Muscle layer of duodenum (tissue), 2 donors: ENCODE results near the gene CTTN.

Experiments used
- H3K27ac ChIP-seq: one replicate; pipeline ENCODE4 v1.7.0; 2013; ENCODE audit warnings: mild to moderate bottlenecking, low read length
- H3K27me3 ChIP-seq: one replicate; pipeline ENCODE4 v1.7.0; 2013; ENCODE audit warnings: low read depth, mild to moderate bottlenecking, control low read depth, low read length
- H3K36me3 ChIP-seq, 2 donors: one replicate each; pipeline ENCODE4 v1.7.0; 2013; ENCODE audit warnings: low read length in 2 of 2, control low read depth in 1 of 2, mild to moderate bottlenecking in 1 of 2; ENCODE audit not compliant: insufficient read depth in 2 of 2, control insufficient read depth in 1 of 2
- H3K4me1 ChIP-seq, 2 donors: one replicate each; pipeline ENCODE4 v1.7.0; 2013; ENCODE audit warnings: low read length in 2 of 2, mild to moderate bottlenecking in 2 of 2, control low read depth in 1 of 2, moderate library complexity in 1 of 2; ENCODE audit not compliant: insufficient read depth in 2 of 2, control insufficient read depth in 1 of 2
- H3K4me3 ChIP-seq, 2 donors: one replicate each; pipeline ENCODE4 v1.7.0; 2013; ENCODE audit warnings: low read length in 2 of 2, low read depth in 1 of 2, mild to moderate bottlenecking in 1 of 2
- H3K9me3 ChIP-seq, 2 donors: one replicate each; pipeline ENCODE4 v1.7.0; 2013; ENCODE audit warnings: low read length in 2 of 2, control low read depth in 1 of 2, mild to moderate bottlenecking in 1 of 2; ENCODE audit not compliant: control insufficient read depth in 1 of 2
- donor health status: healthy.

Gene CTTN

DNA sequence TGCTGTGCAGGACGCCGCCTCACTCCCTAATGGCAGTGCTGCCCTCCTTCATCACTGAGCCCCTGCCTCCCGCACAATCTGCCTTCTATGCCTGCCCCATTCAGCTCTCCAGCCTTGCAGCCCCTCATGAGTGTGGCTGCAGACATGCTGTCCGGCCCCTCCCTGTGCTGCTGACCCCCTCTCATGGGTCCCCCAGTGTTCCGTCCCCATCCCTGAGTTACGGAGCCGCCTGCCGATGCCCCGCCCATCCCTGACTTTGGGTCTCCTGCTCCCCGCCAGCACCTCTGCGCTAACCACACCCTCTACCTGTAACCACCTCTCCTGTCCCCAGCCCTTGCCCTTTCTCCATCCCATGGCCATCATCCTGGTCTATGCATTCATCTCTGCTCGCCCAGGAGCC lies 33.3 kb downstream of the CTTN start:
- Histone ChIP-seq H3K9me3 (no peaks in the 10 kb centered on the region), H3K27ac (no peak overlapping the region), H3K4me1 (no peaks in the 10 kb centered on the region), H3K4me3 (no peak overlapping the region), H3K36me3 (peaks cover 59 to 88% of the 10 kb centered on the region in 2 donors), H3K27me3 (no peaks in the 10 kb centered on the region)

DNA sequence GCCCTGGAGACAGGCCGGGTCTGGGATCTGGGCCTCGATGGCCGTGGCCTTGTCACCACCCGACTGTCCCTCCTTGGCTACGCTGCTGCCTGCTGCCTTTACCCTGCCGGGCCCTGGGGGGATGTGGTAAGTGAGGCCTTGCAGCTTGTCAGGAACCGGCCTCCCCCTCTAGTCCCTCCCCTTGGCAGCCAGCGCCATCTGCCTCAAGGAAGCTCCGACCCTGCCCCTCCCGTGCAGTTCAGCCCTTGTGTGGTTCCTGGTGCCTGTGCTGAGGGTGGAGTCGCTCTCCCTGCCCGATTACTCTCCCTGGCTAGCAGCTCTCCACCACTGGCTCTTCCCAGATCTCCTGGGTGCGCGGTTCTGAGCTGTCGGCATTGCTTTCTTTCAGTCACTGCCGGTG lies 33.7 kb downstream of the CTTN start:
- Histone ChIP-seq H3K36me3 (peaks cover 62 to 91% of the 10 kb centered on the region in 2 donors), H3K4me3 (no peak overlapping the region), H3K9me3 (no peaks in the 10 kb centered on the region), H3K27me3 (no peaks in the 10 kb centered on the region), H3K4me1 (no peaks in the 10 kb centered on the region), H3K27ac (no peak overlapping the region)

DNA sequence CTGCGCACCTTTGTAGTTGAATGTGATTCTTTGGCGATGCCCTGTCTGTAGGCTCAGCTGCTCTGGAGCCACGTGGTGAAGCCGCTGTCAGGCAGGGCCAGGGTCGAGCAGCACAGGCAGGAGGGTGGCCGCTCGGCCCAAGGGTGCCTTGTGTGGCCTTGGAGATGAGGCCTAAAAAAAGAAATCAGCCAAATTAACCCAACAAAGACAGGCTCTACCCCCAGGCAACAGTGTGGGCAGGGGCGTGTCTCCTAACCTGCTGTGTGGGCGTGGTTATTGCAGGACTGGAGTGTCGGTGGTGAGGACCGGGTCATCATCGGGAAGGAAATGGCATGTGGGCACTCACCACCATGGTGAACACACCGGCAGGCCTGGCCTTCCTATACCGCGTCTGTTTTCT lies 34.3 kb downstream of the CTTN start:
- no peak overlapping the region for H3K27ac ChIP-seq
- no peaks in the 10 kb centered on the region for H3K4me1 ChIP-seq
- peaks cover 63 to 91% of the 10 kb centered on the region in 2 donors for H3K36me3 ChIP-seq
- H3K27me3 ChIP-seq = no peaks in the 10 kb centered on the region
- no peaks in the 10 kb centered on the region for H3K9me3 ChIP-seq
- no peak overlapping the region for H3K4me3 ChIP-seq

DNA sequence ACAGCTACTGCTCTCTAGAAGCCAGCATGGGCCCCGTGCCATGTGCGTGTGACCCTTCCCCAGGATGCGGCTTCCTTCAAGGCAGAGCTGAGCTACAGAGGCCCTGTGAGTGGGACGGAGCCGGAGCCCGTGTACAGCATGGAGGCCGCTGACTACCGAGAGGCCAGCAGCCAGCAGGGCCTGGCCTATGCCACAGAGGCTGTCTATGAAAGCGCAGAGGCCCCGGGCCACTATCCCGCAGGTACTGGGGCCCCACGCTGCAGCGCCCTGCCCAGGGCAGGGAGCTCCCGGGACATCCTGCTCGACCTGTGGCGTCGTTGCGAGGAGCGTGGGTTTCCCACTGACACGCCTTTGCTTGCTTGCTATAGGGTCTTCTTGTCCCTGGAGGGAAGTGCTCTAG lies 34.7 kb downstream of the CTTN start:
- H3K9me3 ChIP-seq = no peaks in the 10 kb centered on the region
- no peaks in the 10 kb centered on the region for H3K4me1 ChIP-seq
- H3K27ac ChIP-seq = no peak overlapping the region
- peaks cover 60 to 93% of the 10 kb centered on the region in 2 donors for H3K36me3 ChIP-seq
- H3K4me3 ChIP-seq = no peak overlapping the region
- H3K27me3 ChIP-seq = no peaks in the 10 kb centered on the region

DNA sequence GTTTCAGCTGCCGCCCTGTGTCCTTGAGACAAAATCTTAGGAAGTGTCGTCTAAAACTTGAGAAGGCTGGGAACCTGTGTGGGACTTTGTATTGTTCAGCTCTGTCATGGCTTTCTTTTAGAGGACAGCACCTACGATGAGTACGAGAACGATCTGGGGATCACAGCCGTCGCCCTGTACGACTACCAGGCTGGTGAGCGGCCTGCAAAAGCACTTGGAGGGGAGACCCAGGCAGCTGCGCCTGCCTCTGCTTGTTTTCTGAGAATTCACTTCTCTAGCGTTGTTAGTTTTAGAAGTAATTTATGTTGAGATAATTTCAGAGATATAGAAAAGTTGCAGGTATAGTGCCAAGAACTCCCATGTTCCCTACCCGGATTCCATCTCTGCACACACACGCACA lies 35.2 kb downstream of the CTTN start:
- Histone ChIP-seq H3K4me1 (no peaks in the 10 kb centered on the region), H3K9me3 (no peaks in the 10 kb centered on the region), H3K27ac (no peak overlapping the region), H3K4me3 (no peak overlapping the region), H3K36me3 (peaks cover 60 to 95% of the 10 kb centered on the region in 2 donors), H3K27me3 (no peaks in the 10 kb centered on the region)

DNA sequence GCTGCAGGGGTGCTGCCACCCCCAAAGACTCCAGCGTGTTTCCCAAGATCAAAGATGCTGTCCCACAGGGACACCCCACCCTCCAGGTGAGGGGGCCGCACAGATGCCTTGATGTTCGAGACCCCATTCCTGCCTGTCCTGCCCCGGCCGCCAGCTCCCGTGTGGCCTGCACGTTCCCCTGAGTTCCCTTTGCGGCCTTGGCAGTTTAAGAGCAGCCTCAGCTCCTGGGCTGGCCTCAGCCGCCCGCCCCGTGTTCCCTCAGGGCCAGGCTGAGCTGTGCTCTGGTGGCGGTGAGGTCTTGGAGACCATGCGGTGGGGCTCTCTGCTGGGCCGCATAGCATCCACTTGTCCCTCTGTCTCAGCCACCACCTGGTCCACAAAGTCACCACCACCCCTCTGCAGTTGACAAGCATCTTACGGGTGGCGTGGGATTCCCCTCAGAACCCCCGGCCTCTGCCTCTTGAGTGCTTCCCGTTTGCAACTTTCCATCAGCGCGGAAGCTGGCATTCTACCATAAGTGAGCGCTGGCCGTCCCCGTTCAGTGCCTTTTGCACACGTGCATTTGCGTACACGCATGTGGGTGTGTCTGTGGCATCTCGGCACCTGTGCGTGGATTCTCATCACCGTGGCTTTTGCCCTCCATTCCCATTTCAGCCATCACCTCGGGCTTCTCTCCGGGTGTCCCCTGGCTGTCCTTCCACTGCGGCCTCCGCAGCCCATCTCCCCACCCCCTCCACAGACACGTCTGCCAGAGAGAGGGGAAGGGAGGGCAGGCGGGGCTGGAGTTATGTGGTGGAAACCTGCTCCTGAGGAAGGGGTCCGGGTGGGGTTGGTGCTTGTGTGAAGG lies 35.9 kb downstream of the CTTN start:
- Histone ChIP-seq H3K36me3 (peaks cover 60 to 91% of the 10 kb centered on the region in 2 donors), H3K4me3 (no peak overlapping the region), H3K4me1 (no peaks in the 10 kb centered on the region), H3K27me3 (no peaks in the 10 kb centered on the region), H3K27ac (no peak overlapping the region), H3K9me3 (no peaks in the 10 kb centered on the region)

DNA sequence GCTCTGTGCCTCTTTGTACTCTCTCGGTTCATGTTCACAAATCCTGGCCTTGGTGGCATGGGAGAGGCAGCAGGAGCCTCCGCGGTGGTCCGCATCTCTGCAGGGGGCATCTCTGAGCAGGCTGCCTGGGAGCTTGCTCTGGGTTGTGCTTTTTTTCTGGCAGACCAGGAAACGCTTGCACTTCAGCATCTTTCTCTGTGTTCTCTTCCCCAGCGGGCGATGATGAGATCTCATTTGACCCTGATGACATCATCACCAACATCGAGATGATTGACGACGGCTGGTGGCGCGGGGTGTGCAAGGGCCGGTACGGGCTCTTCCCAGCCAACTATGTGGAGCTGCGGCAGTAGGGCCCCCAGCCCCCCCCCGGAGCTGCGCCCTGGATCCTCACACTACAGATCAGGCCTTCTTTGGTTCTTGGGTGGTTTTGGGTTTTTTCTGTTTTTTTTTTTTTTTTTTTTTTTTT lies 36.5 kb downstream of the CTTN start:
- Histone ChIP-seq H3K27me3 (no peaks in the 10 kb centered on the region), H3K27ac (no peak overlapping the region), H3K4me1 (no peaks in the 10 kb centered on the region), H3K9me3 (no peaks in the 10 kb centered on the region), H3K4me3 (no peak overlapping the region), H3K36me3 (peaks cover 55 to 85% of the 10 kb centered on the region in 2 donors)

DNA sequence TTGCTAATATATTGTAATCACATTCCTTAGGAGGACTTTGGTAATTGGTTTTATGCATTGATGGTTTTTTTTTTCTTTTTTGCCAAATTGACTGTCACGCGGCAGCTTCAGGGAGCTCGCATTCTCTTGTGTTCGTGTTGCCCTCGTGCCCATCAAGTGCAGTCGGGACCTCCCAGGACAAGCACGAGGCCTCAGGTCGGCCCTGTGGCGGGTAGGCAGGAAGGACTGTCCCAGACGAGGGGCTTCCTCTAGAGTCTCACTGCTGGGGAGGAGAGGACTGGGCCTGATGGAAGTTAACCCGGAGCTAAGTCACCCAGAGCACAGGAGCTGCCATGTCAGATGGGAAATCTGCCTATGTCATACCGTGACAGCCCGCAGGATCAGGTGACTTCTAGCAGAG lies 37.0 kb downstream of the CTTN start:
- H3K36me3 ChIP-seq = peaks cover 53 to 79% of the 10 kb centered on the region in 2 donors
- no peaks in the 10 kb centered on the region for H3K27me3 ChIP-seq
- no peaks in the 10 kb centered on the region for H3K4me1 ChIP-seq
- H3K4me3 ChIP-seq = no peak overlapping the region
- no peak overlapping the region for H3K27ac ChIP-seq
- H3K9me3 ChIP-seq = no peaks in the 10 kb centered on the region

DNA sequence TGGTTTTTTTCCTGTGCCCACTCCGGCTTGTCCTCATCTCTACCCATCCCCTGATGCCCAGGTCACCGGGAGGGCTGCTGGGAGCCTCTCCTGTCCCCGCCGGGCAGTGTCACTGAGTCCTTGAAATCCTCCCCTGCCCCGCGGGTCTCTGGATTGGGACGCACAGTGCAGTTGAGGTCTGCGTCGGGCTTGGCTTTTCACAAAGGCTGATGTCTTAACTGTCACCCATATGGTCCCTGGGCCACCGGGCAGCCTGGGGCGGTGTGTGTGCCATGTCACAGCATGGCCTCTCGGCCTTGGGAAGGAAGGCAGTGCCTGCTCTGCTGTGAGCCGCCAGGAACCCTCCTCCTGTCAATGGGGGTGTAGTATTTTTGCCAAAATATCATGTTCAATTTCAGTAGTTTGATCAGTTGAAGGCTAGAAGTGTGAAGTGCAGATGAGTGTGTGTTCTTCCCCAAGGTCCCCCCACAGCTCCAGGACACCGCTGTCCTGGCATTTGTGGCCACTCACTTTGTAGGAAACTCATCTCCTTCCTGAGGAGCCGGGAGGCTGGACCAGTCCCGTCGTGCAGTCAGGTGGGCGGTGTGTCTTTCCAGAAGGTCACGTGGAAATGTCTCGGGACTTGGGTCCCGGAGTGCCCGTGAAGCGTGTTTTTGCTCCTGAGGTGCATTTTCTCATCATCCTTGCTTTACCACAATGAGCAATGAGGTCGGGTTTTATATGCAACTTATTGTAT lies 37.6 kb downstream of the CTTN start:
- Histone ChIP-seq H3K27ac (no peak overlapping the region), H3K4me1 (no peaks in the 10 kb centered on the region), H3K36me3 (peaks cover 47 to 74% of the 10 kb centered on the region in 2 donors), H3K4me3 (no peak overlapping the region), H3K9me3 (no peaks in the 10 kb centered on the region), H3K27me3 (no peaks in the 10 kb centered on the region)

DNA sequence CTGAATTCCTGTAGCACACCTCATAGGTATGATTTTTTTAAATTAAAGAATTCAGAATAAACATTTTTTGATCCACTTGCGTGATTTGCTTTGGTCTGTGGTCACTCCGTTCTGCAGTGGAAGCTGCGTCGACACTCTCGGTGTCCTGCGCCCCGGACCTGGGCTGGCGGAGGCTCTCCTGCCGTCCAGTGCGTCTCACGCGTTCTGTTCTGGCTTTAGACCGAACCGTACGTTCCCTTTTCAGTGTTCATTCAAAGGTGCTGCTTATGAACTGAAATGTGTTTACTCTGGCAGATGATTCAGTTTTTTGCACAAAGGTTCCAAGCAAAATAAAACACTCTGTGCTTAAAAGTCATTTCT lies 38.2 kb downstream of the CTTN start:
- H3K4me3 ChIP-seq = no peak overlapping the region
- no peaks in the 10 kb centered on the region for H3K4me1 ChIP-seq
- H3K27me3 ChIP-seq = no peaks in the 10 kb centered on the region
- peaks cover 42 to 68% of the 10 kb centered on the region in 2 donors for H3K36me3 ChIP-seq
- H3K27ac ChIP-seq = no peak overlapping the region
- no peaks in the 10 kb centered on the region for H3K9me3 ChIP-seq

DNA sequence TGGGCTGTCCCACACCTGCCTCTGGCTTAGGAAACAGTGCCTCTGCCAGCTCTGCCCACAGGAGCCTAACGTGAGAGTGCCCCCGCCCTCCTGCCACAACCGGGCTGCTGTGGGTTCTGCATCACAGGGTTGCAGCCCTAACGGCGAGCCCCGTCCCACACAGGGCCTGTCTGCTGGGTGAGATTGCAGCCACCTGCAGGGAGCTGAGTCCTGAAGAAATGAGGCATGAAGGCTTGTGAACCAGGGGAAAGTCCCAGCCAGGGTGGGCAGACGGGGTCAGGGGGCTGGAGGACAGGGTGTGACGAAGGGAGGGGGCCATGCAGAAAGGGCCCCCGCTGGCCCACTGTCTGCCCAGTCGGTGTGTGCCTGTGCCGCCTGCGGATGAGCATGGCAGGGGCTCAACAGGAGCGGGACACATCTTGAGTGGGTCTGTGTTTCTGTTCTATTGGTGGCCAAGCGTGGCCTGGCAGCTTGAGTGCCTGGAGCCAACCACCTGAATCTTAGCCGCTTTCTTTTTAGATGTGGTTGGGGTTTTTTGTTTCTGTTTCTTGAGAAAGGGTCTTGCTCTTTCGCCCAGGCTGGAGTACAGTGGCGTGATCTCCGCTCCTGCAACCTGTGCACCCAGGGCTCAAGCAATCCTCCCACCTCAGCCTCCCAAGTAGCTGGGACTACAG lies 38.9 kb downstream of the CTTN start:
- no peak overlapping the region for H3K4me3 ChIP-seq
- H3K36me3 ChIP-seq = peaks cover 35 to 61% of the 10 kb centered on the region in 2 donors
- H3K9me3 ChIP-seq = no peaks in the 10 kb centered on the region
- H3K27me3 ChIP-seq = no peaks in the 10 kb centered on the region
- no peaks in the 10 kb centered on the region for H3K4me1 ChIP-seq
- H3K27ac ChIP-seq = no peak overlapping the region
